GM12891 (cell line): Measurements from ENCODE around the gene NHSL2.

Source experiments
- PAX5 ChIP-seq: IDR thresholded peaks from 2 replicates; pipeline ENCODE4 v1.6.1; 2011; ENCODE audit warnings: low read length, moderate library complexity, mild to moderate bottlenecking; ENCODE audit not compliant: insufficient read depth, severe bottlenecking
- POLR2A ChIP-seq: IDR thresholded peaks from 2 replicates; pipeline ENCODE4 v1.6.1; 2011; ENCODE audit warnings: low read depth, low read length, control low read depth
- POLR2AphosphoS5 ChIP-seq: IDR thresholded peaks from 2 replicates; pipeline ENCODE4 v1.6.1; 2011; ENCODE audit warnings: low read depth, low read length, control low read depth

DNA sequence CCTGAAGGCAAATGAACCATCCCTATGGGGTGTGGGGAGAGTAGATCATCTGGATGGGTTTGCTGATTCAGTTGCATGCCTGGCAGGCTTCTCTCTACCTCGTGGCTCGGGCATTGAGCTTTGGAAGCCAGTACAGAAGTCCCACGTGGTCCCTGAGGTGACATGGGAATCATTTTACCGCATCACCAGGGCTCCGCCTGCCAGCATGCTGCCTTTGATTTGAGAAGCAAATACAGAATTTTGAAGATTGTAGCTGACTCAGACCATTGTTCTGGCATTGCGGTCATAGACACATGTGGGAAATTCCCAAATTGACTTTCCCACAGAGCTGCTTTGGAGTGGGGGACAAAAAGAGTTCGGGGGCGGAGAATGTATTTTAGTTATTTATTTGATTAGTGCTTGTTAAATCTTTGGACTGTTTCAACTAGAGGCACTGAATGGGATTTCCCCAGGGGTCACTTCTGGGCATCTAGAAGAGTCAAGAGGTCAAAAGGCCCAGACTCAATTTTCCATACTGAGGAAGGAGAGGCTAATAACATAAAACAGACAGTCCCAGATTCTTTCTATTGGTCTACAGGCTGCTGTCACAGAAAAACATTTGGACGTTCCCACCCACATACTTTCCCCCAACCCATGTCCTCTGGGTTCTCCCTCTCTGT, 79.3 kb downstream of the NHSL2 start:
- TF ChIP-seq POLR2A (no peak), POLR2AphosphoS5 (no peak), PAX5 (no peak)
